Activated CD4-positive, alpha-beta memory T cell treated with anti-CD3 and anti-CD28 coated beads for 36 hours (primary cell): Measurements from ENCODE around the gene SPECC1L. TPM values are rescaled to one million over a fixed set of nuclear protein-coding genes. Genes with fewer than 3 reads are reported as not detected.

Source experiments
- CTCF ChIA-PET: fragments of 350-600 bp; sonication (Branson Sonifier 250); formaldehyde crosslinking; loops from one replicate; lab custom pipeline; 2021; ENCODE audit warnings: antibody characterized with exemption, inconsistent platforms; lab: Charles Lee
- POLR2A ChIA-PET: fragments of 350-600 bp; sonication (Branson Sonifier 250); formaldehyde crosslinking; loops from one replicate; lab custom pipeline; 2021; ENCODE audit warnings: antibody characterized with exemption; lab: Charles Lee
- DNase-seq: peaks from one replicate; pipeline ENCODE4 v3.0.0-alpha.2; 2020
- H3K27ac Mint-ChIP-seq: one replicate; pipeline ENCODE4 v1.8.0; 2021; ENCODE audit warnings: mixed read lengths
- H3K27me3 Mint-ChIP-seq: one replicate; pipeline ENCODE4 v1.8.0; 2021; ENCODE audit warnings: mixed read lengths
- H3K36me3 Mint-ChIP-seq: one replicate; pipeline ENCODE4 v1.8.0; 2021; ENCODE audit warnings: mixed read lengths
- H3K4me1 Mint-ChIP-seq: one replicate; pipeline ENCODE4 v1.8.0; 2021; ENCODE audit warnings: low read depth, mixed read lengths
- H3K4me3 Mint-ChIP-seq: one replicate; pipeline ENCODE4 v1.8.0; 2021; ENCODE audit warnings: mild to moderate bottlenecking, mixed read lengths
- H3K9me3 Mint-ChIP-seq: one replicate; pipeline ENCODE4 v1.8.0; 2021; ENCODE audit warnings: mixed read lengths
- intact Hi-C: fragments of 100-400 bp; cut with micrococcal nuclease; formaldehyde crosslinking; loops from one replicate; pipeline ENCODE4 v1.15.1; 2023
- total RNA-seq, 2 experiments: library from RNA; stranded (reverse); gene quantifications; one replicate each; pipeline ENCODE4 v1.2.3, GENCODE V29; 2021

SPECC1L gene
- total RNA-seq, 2 experiments from 2014 or later: 27.7 to 34.3 TPM

DNA sequence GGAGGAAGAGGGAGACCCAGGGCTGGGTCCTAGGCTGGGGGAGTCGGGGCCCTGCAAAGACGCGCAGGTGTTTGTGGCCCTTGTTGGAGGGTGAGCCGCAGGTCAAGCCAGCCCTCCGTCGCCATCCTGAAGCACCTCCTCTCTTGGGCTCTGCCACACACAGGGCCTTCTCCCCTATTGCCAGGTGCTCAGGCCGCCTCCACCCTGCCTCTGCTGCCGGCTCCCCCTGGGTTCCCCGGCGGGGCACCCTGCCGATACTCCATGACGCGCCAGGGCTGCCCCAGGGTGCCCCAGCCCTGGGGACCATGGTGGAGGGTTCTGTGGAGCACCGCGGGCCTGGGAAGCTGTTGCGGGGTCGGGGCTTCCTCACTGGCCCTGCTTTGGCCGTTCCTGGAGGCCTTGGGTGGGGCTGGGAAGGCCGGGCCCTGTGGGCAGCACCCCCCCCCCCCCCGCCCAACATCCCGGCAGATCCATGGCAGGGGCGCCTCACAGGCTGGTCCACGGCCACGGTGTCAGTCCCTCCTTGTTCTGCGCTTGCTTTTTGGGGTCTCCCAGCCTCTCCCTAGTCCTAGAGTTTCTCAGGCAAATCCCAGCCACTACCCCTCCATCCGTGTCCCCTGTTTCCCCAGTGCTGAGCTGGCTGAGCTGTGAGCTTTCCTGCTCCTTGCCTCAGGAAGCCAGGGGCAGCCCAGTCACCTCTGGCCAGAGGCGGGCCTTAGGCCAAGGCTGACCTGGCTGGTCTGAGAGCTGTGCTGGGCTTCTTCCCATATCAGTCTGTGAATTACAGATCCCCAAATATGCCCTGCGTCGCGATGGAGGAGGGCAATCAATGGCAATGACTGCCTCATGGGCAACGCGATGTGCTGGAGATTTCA lies 154.5 kb downstream of the SPECC1L start:
- peaks cover 5% of the 10 kb centered on the region for H3K27me3 Mint-ChIP-seq
- intact Hi-C loops: no loop called here
- H3K4me1 Mint-ChIP-seq: peaks cover 37% of the 10 kb centered on the region
- no peaks in the 10 kb centered on the region for H3K9me3 Mint-ChIP-seq
- POLR2A ChIA-PET: interaction anchor here (1.4 to 4.4 kb wide), 2 partner anchors 10 to 130 kb away, joined by 4 to 16 read pairs; partner anchors contain the start of gene GUCD1
- H3K36me3 Mint-ChIP-seq: peaks cover 3% of the 10 kb centered on the region
- DNase-seq: no peak
- no peak overlapping the region for H3K27ac Mint-ChIP-seq
- CTCF ChIA-PET: interaction anchor here (0.6 to 8.8 kb wide), 16 partner anchors 10 to 317 kb away, joined by 3 to 102 read pairs (median 5); partner anchors contain the start of genes GUCD1 and SNRPD3
- H3K4me3 Mint-ChIP-seq: peak overlapping the region; percentile 77

- Mint-ChIP-seq H3K27ac (peak overlapping the region; percentile 94), H3K9me3 (no peaks in the 10 kb centered on the region), H3K4me1 (peaks cover 49% of the 10 kb centered on the region), H3K4me3 (peak overlapping the region; percentile 81), H3K36me3 (peaks cover 3% of the 10 kb centered on the region), H3K27me3 (peaks cover 3% of the 10 kb centered on the region)
- no peak for DNase-seq
- POLR2A ChIA-PET: interaction anchor here (0.5 to 4.4 kb wide), 3 partner anchors 9 to 502 kb away, joined by 3 to 16 read pairs (median 5); no protein-coding TSS in a partner anchor
- intact Hi-C loops: no loop called here
- CTCF ChIA-PET: interaction anchor here (0.9 to 8.8 kb wide), 5 partner anchors 9 to 99 kb away, joined by 3 to 102 read pairs (median 9); no protein-coding TSS in a partner anchor
Measured at GRCh38 chr22:24426436-24426835, 155.8 kb downstream of the SPECC1L start.

DNA sequence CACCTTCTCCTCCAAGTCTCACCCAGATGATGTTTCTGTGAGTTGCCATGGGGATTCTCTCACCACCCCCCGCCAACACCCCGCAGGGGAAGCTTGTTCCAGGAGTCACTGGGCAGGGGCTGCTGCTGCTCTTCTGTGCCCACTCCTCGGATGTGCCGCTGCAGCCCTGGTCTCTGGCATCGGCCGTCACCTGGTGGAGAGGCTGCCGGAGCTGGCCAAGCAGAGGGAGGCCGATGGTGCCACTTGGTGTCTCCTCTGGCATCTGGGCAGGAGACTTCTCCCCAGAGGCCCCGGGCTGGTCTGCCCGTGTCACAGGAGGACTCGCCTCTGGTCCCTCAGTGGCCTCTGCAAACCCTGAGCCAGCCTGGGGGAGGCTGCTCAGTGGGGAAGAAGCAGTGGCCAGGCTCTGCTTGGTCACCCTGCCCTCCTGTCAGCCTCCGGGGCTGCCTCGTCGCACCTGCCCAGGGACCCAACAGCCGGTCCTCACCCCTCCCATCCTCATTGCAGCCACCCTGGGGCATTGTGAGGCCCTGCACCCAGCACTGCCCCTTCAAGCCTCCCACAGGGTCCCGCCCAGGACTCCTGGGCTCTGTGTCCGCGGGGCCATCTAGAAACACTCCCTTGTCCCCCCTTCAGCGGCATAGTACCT lies 156.3 kb downstream of the SPECC1L start:
- H3K36me3 Mint-ChIP-seq: peaks cover 3% of the 10 kb centered on the region
- peaks cover 3% of the 10 kb centered on the region for H3K27me3 Mint-ChIP-seq
- H3K4me3 Mint-ChIP-seq: peak overlapping the region; percentile 81
- H3K27ac Mint-ChIP-seq: peak overlapping the region; percentile 94
- ChIA-PET CTCF (interaction anchor here (0.6 to 8.8 kb wide), 7 partner anchors 8 to 99 kb away, joined by 3 to 102 read pairs (median 9); no protein-coding TSS in a partner anchor), POLR2A (interaction anchor here (0.9 to 4.4 kb wide), 7 partner anchors 8 to 570 kb away, joined by 3 to 16 read pairs (median 4); partner anchors contain the start of genes GUCD1 and SLC2A11)
- intact Hi-C loops: no loop called here
- H3K4me1 Mint-ChIP-seq: peaks cover 54% of the 10 kb centered on the region
- no peaks in the 10 kb centered on the region for H3K9me3 Mint-ChIP-seq
- DNase-seq: no peak

DNA sequence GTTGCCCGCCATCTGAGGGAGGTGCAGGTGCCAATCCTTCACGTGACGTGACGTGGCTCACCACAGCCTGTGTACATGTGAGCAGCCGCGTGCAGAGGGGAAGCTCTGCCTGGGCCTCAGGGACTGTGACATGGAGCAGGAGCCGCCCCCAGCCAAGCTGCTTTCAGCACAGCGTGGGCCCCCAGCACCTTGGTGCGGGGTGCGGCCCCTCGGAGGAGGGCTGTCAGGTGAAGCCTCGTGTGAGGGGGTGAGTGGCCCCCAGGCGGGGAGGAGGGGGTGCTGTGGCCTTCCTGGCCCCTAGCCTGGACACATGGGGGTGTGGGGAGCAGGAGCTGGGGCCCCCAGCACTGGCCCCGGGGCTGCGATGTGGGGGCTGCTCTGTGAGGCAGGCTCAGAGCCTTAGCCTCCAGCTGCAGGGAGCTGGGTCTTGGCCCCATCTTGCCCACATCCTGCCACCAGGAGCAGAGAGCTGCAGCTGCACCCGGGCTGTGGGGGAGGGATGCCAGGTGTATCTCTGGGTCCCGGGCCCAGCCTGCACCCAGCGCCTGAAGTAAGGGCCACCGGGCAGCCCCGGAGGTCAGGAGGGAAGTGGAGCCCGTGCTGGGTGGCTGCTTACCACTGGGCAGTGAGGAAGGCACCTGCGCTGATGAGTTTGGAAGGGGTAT lies 157.0 kb downstream of the SPECC1L start, which contains the start of gene ADORA2A:
TSS of gene ADORA2A (plus strand) at position 100 of the 665 bp plus-strand sequence. CDS start 5,806 bp downstream, outside the sequence.
- no peaks in the 10 kb centered on the region for H3K27me3 Mint-ChIP-seq
- H3K36me3 Mint-ChIP-seq: peaks cover 3% of the 10 kb centered on the region
- peaks cover 61% of the 10 kb centered on the region for H3K4me1 Mint-ChIP-seq
- ChIA-PET CTCF (interaction anchor here (0.6 to 8.8 kb wide), 5 partner anchors 33 to 98 kb away, joined by 4 to 102 read pairs (median 7); no protein-coding TSS in a partner anchor), POLR2A (interaction anchor here (0.9 to 4.4 kb wide), 7 partner anchors 8 to 570 kb away, joined by 3 to 16 read pairs (median 4); partner anchors contain the start of genes GUCD1 and SLC2A11)
- peak; percentile 91 for DNase-seq
- intact Hi-C loops: no loop called here
- peak within 1 kb of the TSS; percentile 94 for H3K27ac Mint-ChIP-seq
- peak within 1 kb of the TSS; percentile 81 for H3K4me3 Mint-ChIP-seq
- no peaks in the 10 kb centered on the region for H3K9me3 Mint-ChIP-seq

- Mint-ChIP-seq H3K9me3 (no peaks in the 10 kb centered on the region), H3K4me1 (peaks cover 72% of the 10 kb centered on the region), H3K4me3 (peak overlapping the region; percentile 81), H3K36me3 (peaks cover 3% of the 10 kb centered on the region), H3K27ac (peak overlapping the region; percentile 94), H3K27me3 (no peaks in the 10 kb centered on the region)
- intact Hi-C loops: no loop called here
- ChIA-PET CTCF (interaction anchor here (0.7 to 8.8 kb wide), 7 partner anchors 36 to 97 kb away, joined by 3 to 102 read pairs (median 5); no protein-coding TSS in a partner anchor), POLR2A (interaction anchor here (0.9 to 3.6 kb wide), 3 partner anchors 57 to 127 kb away, joined by 3 to 16 read pairs (median 9); partner anchors contain the start of genes GUCD1 and SNRPD3)
- DNase-seq: no peak
Measured at GRCh38 chr22:24428751-24429410, 158.2 kb downstream of the SPECC1L start.

- Mint-ChIP-seq H3K27me3 (no peaks in the 10 kb centered on the region), H3K9me3 (no peaks in the 10 kb centered on the region), H3K36me3 (peaks cover 8% of the 10 kb centered on the region), H3K4me1 (peaks cover 80% of the 10 kb centered on the region), H3K27ac (peak overlapping the region; percentile 94), H3K4me3 (peak overlapping the region; percentile 81)
- POLR2A ChIA-PET: interaction anchor here (0.9 to 3.6 kb wide), 2 partner anchors 57 to 126 kb away, joined by 3 to 16 read pairs; partner anchors contain the start of gene SNRPD3
- CTCF ChIA-PET: interaction anchor here (1.0 to 2.6 kb wide), 4 partner anchors 35 to 96 kb away, joined by 3 to 12 read pairs (median 4); no protein-coding TSS in a partner anchor
- DNase-seq: peak; percentile 86
- intact Hi-C loops: loop anchor here (5.0 kb wide), 1 partner anchor 157 kb away; the partner anchor contains the start of gene SPECC1L
Measured at GRCh38 chr22:24429411-24430365, 159.1 kb downstream of the SPECC1L start.

- Mint-ChIP-seq H3K27ac (peak overlapping the region; percentile 94), H3K9me3 (no peaks in the 10 kb centered on the region), H3K4me3 (peak overlapping the region; percentile 26), H3K27me3 (no peaks in the 10 kb centered on the region), H3K4me1 (peaks cover 85% of the 10 kb centered on the region), H3K36me3 (peaks cover 11% of the 10 kb centered on the region)
- POLR2A ChIA-PET: interaction anchor here (3.6 kb wide), 1 partner anchor 56 kb away, joined by 16 read pairs; no protein-coding TSS in a partner anchor
- no peak for DNase-seq
- CTCF ChIA-PET: interaction anchor here (0.9 to 2.6 kb wide), 2 partner anchors 72 to 99 kb away, joined by 3 to 12 read pairs; no protein-coding TSS in a partner anchor
- intact Hi-C loops: loop anchor here (5.0 kb wide), 1 partner anchor 158 kb away; the partner anchor contains the start of gene SPECC1L
Measured at GRCh38 chr22:24430431-24431308, 160.0 kb downstream of the SPECC1L start.

- DNase-seq: no peak
- Mint-ChIP-seq H3K27ac (peak overlapping the region; percentile 76), H3K27me3 (no peaks in the 10 kb centered on the region), H3K4me3 (no peak overlapping the region), H3K4me1 (peaks cover 85% of the 10 kb centered on the region), H3K36me3 (peaks cover 11% of the 10 kb centered on the region), H3K9me3 (no peaks in the 10 kb centered on the region)
- intact Hi-C loops: loop anchor here (5.0 kb wide), 1 partner anchor 159 kb away; the partner anchor contains the start of gene SPECC1L
- POLR2A ChIA-PET: no interaction called here
- CTCF ChIA-PET: interaction anchor here (0.9 to 2.6 kb wide), 3 partner anchors 9 to 98 kb away, joined by 3 to 12 read pairs (median 3); no protein-coding TSS in a partner anchor
Measured at GRCh38 chr22:24431309-24432034, 160.8 kb downstream of the SPECC1L start.
